SU-DHL-6 (cell line): Measurements from ENCODE around the gene UBR4.

Source experiments
- H2AFZ ChIP-seq: fragments of 200-600 bp; sonication (generic); 2 replicates; pipeline ENCODE4 v1.6.1; 2014; ENCODE audit warnings: low read depth, mild to moderate bottlenecking, moderate library complexity, mixed read lengths, antibody characterized with exemption, low read length; ENCODE audit not compliant: severe bottlenecking
- H3F3A ChIP-seq: fragments of 200-600 bp; shearing (Covaris generic); 2 replicates; pipeline ENCODE4 v1.6.0; 2016; ENCODE audit warnings: antibody characterized with exemption, mild to moderate bottlenecking; ENCODE audit not compliant: insufficient read depth
- H3K27ac ChIP-seq: fragments of 200-600 bp; sonication (generic); 2 replicates; pipeline ENCODE4 v1.5.1; 2016; ENCODE audit warnings: low read depth, mild to moderate bottlenecking, low read length, moderate library complexity, mixed read lengths
- H3K27me3 ChIP-seq: fragments of 200-600 bp; sonication (generic), shearing (Covaris generic); 2 replicates; pipeline ENCODE4 v1.6.0; 2014; ENCODE audit warnings: mild to moderate bottlenecking, low read length
- H3K36me3 ChIP-seq: fragments of 200-600 bp; sonication (generic); 2 replicates; pipeline ENCODE4 v1.6.1; 2014; ENCODE audit warnings: mild to moderate bottlenecking, low read length, mixed read lengths
- H3K4me2 ChIP-seq: fragments of 300-600, 200-600 bp; shearing (Covaris generic), sonication (generic); 2 replicates; pipeline ENCODE4 v1.6.0; 2014; ENCODE audit warnings: low read length, low read depth, mild to moderate bottlenecking; ENCODE audit not compliant: poor library complexity, severe bottlenecking
- H3K4me3 ChIP-seq: fragments of 200-600 bp; sonication (generic); 2 replicates; pipeline ENCODE4 v1.5.1; 2014; ENCODE audit warnings: antibody characterized with exemption, low read length, mild to moderate bottlenecking, mixed read lengths; ENCODE audit not compliant: insufficient read depth, poor library complexity, severe bottlenecking
- H3K79me2 ChIP-seq: fragments of 200-600 bp; sonication (generic); 2 replicates; pipeline ENCODE4 v1.6.1; 2014; ENCODE audit warnings: mild to moderate bottlenecking, low read length, moderate library complexity; ENCODE audit not compliant: insufficient read depth
- H3K9ac ChIP-seq: fragments of 200-600 bp; sonication (generic); 2 replicates; pipeline ENCODE4 v1.7.0; 2014; ENCODE audit warnings: mild to moderate bottlenecking, low read length
- H3K9me2 ChIP-seq: fragments of 200-600 bp; sonication (generic); replicated peaks from 2 replicates; pipeline ENCODE4 v1.6.1; 2014; ENCODE audit warnings: low read length; ENCODE audit not compliant: insufficient read depth
- H3K9me3 ChIP-seq: fragments of 200-600 bp; sonication (generic); 2 replicates; pipeline ENCODE4 v1.6.1; 2014; ENCODE audit warnings: low read length, mixed read lengths; ENCODE audit not compliant: insufficient read depth
- H4K20me1 ChIP-seq: fragments of 200-600 bp; sonication (generic); 2 replicates; pipeline ENCODE4 v1.6.1; 2014; ENCODE audit warnings: low read depth, mild to moderate bottlenecking, antibody characterized with exemption, low read length, moderate library complexity, mixed read lengths
- EZH2phosphoT487 ChIP-seq: fragments of 200-600 bp; sonication (generic), shearing (Covaris generic); conservative IDR thresholded peaks from 2 replicates; pipeline ENCODE4 v1.6.1; 2018; ENCODE audit warnings: mild to moderate bottlenecking, antibody characterized with exemption, low read length, moderate library complexity, mixed read lengths
- TF ChIP-seq, protein P1 (sequence below): fragments of 200-600 bp; sonication (generic); IDR thresholded peaks from one replicate; pipeline ENCODE4 v1.5.1; 2017; ENCODE audit warnings: antibody characterized with exemption, mild to moderate bottlenecking, low read length, moderate library complexity; ENCODE audit not compliant: insufficient read depth, poor library complexity, severe bottlenecking

The UBR4 gene

DNA sequence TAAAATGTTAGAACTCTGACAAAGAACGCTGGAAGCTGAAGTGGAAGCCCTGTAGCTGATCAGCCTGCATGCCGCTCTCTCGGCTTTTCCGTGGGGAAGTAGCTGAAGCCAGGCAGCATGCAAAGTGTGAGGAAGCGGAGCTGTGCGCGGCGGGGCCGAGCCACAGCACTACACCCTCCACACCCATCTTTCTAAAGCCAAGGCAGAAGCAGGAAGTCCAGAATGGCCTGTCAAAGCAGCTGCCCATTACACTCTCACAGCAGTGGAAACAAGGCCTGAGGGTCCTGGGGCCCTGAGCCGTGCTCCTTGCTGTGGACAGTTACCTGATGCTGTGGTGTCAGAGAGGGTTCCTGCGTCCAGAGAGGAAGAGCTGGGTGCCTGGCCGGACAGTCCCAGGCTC is 69.6 kb downstream of the UBR4 start:
- Histone ChIP-seq H3F3A (no peaks in the 10 kb centered on the region), H3K36me3 (peaks cover 47% of the 10 kb centered on the region), H3K9me2 (no peaks in the 10 kb centered on the region), H3K9ac (no peak overlapping the region), H3K4me3 (no peak overlapping the region), H3K4me2 (no peak overlapping the region), H3K79me2 (no peaks in the 10 kb centered on the region), H3K9me3 (no peaks in the 10 kb centered on the region), H4K20me1 (no peaks in the 10 kb centered on the region), H3K27ac (no peak overlapping the region), H3K27me3 (no peaks in the 10 kb centered on the region), H2AFZ (no peak overlapping the region)
- TF ChIP-seq, protein P1, sequence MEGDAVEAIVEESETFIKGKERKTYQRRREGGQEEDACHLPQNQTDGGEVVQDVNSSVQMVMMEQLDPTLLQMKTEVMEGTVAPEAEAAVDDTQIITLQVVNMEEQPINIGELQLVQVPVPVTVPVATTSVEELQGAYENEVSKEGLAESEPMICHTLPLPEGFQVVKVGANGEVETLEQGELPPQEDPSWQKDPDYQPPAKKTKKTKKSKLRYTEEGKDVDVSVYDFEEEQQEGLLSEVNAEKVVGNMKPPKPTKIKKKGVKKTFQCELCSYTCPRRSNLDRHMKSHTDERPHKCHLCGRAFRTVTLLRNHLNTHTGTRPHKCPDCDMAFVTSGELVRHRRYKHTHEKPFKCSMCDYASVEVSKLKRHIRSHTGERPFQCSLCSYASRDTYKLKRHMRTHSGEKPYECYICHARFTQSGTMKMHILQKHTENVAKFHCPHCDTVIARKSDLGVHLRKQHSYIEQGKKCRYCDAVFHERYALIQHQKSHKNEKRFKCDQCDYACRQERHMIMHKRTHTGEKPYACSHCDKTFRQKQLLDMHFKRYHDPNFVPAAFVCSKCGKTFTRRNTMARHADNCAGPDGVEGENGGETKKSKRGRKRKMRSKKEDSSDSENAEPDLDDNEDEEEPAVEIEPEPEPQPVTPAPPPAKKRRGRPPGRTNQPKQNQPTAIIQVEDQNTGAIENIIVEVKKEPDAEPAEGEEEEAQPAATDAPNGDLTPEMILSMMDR, result no peak
- no peak for TF ChIP-seq EZH2phosphoT487

DNA sequence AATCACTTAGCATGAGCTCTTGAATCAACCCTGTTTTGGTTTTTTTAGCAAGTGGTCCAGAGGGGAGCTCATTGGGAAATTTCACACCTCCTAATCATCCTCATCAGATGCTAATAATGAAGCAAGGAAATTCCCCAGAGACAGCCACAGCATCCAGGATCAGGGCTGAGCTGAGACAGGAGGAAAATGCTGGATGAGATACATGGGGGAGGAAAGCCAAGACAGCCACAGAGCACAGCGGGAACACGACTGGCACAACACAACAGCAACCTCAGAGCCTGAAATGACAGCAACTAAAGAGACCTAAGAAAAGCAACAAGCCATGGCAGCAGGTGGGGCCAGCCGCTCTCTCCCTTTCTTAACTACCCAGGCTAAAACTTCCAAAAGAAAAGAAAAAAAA is 70.4 kb downstream of the UBR4 start:
- H3F3A ChIP-seq, result no peaks in the 10 kb centered on the region
- no peak overlapping the region for H3K4me2 ChIP-seq
- no peak overlapping the region for H3K4me3 ChIP-seq
- H3K79me2 ChIP-seq, result no peaks in the 10 kb centered on the region
- no peak overlapping the region for H2AFZ ChIP-seq
- no peaks in the 10 kb centered on the region for H4K20me1 ChIP-seq
- no peak for TF ChIP-seq EZH2phosphoT487
- TF ChIP-seq, protein P1, result no peak
- H3K9ac ChIP-seq, result no peak overlapping the region
- H3K9me2 ChIP-seq, result no peaks in the 10 kb centered on the region
- H3K27me3 ChIP-seq, result no peaks in the 10 kb centered on the region
- H3K36me3 ChIP-seq, result peaks cover 49% of the 10 kb centered on the region
- H3K27ac ChIP-seq, result no peak overlapping the region
- no peaks in the 10 kb centered on the region for H3K9me3 ChIP-seq

DNA sequence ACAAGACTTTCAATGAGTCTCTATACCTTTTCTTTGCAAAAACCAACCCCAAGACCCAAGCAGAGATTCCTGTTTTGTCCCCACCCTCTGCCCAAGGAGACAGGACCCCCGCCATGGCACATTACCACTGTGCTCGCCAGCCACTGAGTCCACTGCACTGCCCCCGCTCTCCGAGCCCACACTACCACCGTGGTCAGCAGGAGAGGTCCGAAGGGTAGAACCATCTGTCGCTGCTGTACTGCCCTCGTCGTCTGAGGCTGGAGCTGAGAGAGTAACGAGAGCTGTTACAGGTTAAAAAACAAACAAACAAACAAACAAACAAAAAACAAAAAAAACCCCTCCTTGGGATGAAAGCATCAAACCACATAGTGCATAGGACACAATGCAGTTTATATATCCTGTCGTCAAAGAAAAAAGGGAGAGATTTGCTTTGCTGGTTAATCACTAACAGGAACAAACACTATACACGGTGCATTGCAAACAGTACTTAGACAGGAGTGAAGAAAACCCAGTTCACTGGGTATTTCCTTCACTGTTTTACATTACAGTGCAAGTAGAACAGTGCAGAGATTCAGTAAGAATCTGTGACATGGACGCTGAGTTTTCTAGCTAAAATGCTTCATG is 71.0 kb downstream of the UBR4 start:
- no peak overlapping the region for H2AFZ ChIP-seq
- H3K4me2 ChIP-seq, result no peak overlapping the region
- no peaks in the 10 kb centered on the region for H3K9me3 ChIP-seq
- no peak overlapping the region for H3K27ac ChIP-seq
- no peaks in the 10 kb centered on the region for H3K79me2 ChIP-seq
- H3K9me2 ChIP-seq, result no peaks in the 10 kb centered on the region
- no peaks in the 10 kb centered on the region for H4K20me1 ChIP-seq
- H3K36me3 ChIP-seq, result peaks cover 48% of the 10 kb centered on the region
- no peak for TF ChIP-seq EZH2phosphoT487
- TF ChIP-seq, protein P1, result no peak
- H3F3A ChIP-seq, result no peaks in the 10 kb centered on the region
- no peak overlapping the region for H3K9ac ChIP-seq
- H3K27me3 ChIP-seq, result no peaks in the 10 kb centered on the region
- H3K4me3 ChIP-seq, result no peak overlapping the region
